ENCODE measurements around the gene HRH3. TPM values are rescaled to one million over a fixed set of nuclear protein-coding genes. Genes with fewer than 3 reads are reported as not detected.

Gene HRH3
- total RNA-seq, 4 donors from 2014 or later: not detected

- peaks cover 0 to 43% (median 17%) of the 10 kb centered on the region in 4 donors for H3K36me3 ChIP-seq
- in situ Hi-C loops (cut with MboI; ENCODE audit: low pct_ligation_motif_present in 1 of 4, low pct_unique_long_range_greater_than_20kb in 1 of 4, low sequenced_read_pairs in 3 of 4) (no loop called here), intact Hi-C loops (cut with DNase I; ENCODE audit: low total_unique reads) (no loop called here)
- no peaks in the 10 kb centered on the region for H3K27me3 ChIP-seq
- H3K9me3 ChIP-seq: no peaks in the 10 kb centered on the region
- no peak for DNase-seq
- 95% methylated on average over 38 of the region's 38 CpGs; no CpG with 5 or more reads in 1 of the 2 donors for WGBS, 2 donors (ENCODE audit: low coverage in 1 of 2)
- H3K4me3 ChIP-seq: no peak overlapping the region
- no peaks in the 10 kb centered on the region for H3K4me1 ChIP-seq
- TF ChIP-seq POLR2A (IDR thresholded peaks at IDR 0.05) (no peak), EP300 (IDR thresholded peaks at IDR 0.05; ENCODE audit: low read depth) (no peak), POLR2AphosphoS5 (IDR thresholded peaks at IDR 0.05) (no peak), CTCF (IDR thresholded peaks at IDR 0.05) (no peak)
- no peak overlapping the region for H3K27ac ChIP-seq
Observed at GRCh38 chr20:62200491-62201172, 19.4 kb downstream of the HRH3 start.

- Histone ChIP-seq H3K27me3 (no peaks in the 10 kb centered on the region), H3K4me3 (no peak overlapping the region), H3K36me3 (peaks cover 0 to 43% (median 17%) of the 10 kb centered on the region in 4 donors), H3K9me3 (no peaks in the 10 kb centered on the region), H3K4me1 (no peaks in the 10 kb centered on the region), H3K27ac (no peak overlapping the region)
- 96 to 98% methylated on average over 7 to 18 of the region's 18 CpGs for WGBS, 2 donors (ENCODE audit: low coverage in 1 of 2)
- no peak for DNase-seq
- TF ChIP-seq CTCF (IDR thresholded peaks at IDR 0.05) (no peak), POLR2A (IDR thresholded peaks at IDR 0.05) (no peak)
- intact Hi-C loops (cut with DNase I; ENCODE audit: low total_unique reads): no loop called here
- in situ Hi-C loops (cut with MboI; ENCODE audit: low pct_ligation_motif_present in 1 of 4, low pct_unique_long_range_greater_than_20kb in 1 of 4, low sequenced_read_pairs in 3 of 4): no loop called here
Observed at GRCh38 chr20:62198931-62199330, 21.1 kb downstream of the HRH3 start.

- Histone ChIP-seq H3K36me3 (peaks cover 0 to 43% (median 17%) of the 10 kb centered on the region in 4 donors), H3K4me3 (no peak overlapping the region), H3K9me3 (no peaks in the 10 kb centered on the region), H3K27me3 (no peaks in the 10 kb centered on the region), H3K4me1 (no peaks in the 10 kb centered on the region), H3K27ac (no peak overlapping the region)
- intact Hi-C loops (cut with DNase I; ENCODE audit: low total_unique reads) (no loop called here), in situ Hi-C loops (cut with MboI; ENCODE audit: low pct_ligation_motif_present in 1 of 4, low pct_unique_long_range_greater_than_20kb in 1 of 4, low sequenced_read_pairs in 3 of 4) (no loop called here)
- TF ChIP-seq EP300 (IDR thresholded peaks at IDR 0.05; ENCODE audit: low read depth) (no peak), CTCF (IDR thresholded peaks at IDR 0.05) (no peak), POLR2A (IDR thresholded peaks at IDR 0.05) (no peak), POLR2AphosphoS5 (IDR thresholded peaks at IDR 0.05) (no peak)
- DNase-seq: no peak
- WGBS, 2 donors (ENCODE audit: low coverage in 1 of 2): 94% methylated on average over 17 of the region's 17 CpGs; no CpG with 5 or more reads in 1 of the 2 donors
Observed at GRCh38 chr20:62198496-62198895, 21.6 kb downstream of the HRH3 start.

- in situ Hi-C loops (cut with MboI; ENCODE audit: low pct_ligation_motif_present in 1 of 4, low pct_unique_long_range_greater_than_20kb in 1 of 4, low sequenced_read_pairs in 3 of 4): no loop called here
- no peak for DNase-seq
Observed at GRCh38 chr20:62197801-62198200, 22.3 kb downstream of the HRH3 start.

More at GRCh38 chr20:62197801-62198200, 22.3 kb downstream of the HRH3 start:
- 90 to 93% methylated on average over 6 to 18 of the region's 18 CpGs for WGBS, 2 donors (ENCODE audit: low coverage in 1 of 2)
- Histone ChIP-seq H3K27ac (no peak overlapping the region), H3K4me1 (no peaks in the 10 kb centered on the region), H3K9me3 (no peaks in the 10 kb centered on the region), H3K4me3 (no peak overlapping the region), H3K27me3 (no peaks in the 10 kb centered on the region), H3K36me3 (peaks cover 0 to 43% (median 17%) of the 10 kb centered on the region in 4 donors)
- intact Hi-C loops (cut with DNase I; ENCODE audit: low total_unique reads): no loop called here
- TF ChIP-seq POLR2A (IDR thresholded peaks at IDR 0.05) (no peak), CTCF (IDR thresholded peaks at IDR 0.05) (no peak), EP300 (IDR thresholded peaks at IDR 0.05; ENCODE audit: low read depth) (no peak), POLR2AphosphoS5 (IDR thresholded peaks at IDR 0.05) (no peak)

Measured in transverse colon (tissue), 4 donors.